ENCODE results near the gene SEMA3B.

- TF ChIP-seq CTCF (conservative IDR thresholded peaks at IDR 0.05; ENCODE audit: low read depth in 2 of 2), result no peak
- TF ChIP-seq ZNF331 (CRISPR knock-in tag; IDR thresholded peaks at IDR 0.05; ENCODE audit: low read depth), result no peak
- TF ChIP-seq EZH2phosphoT487 (IDR thresholded peaks at IDR 0.05; ENCODE audit: unreplicated experiment), result no peak
- TF ChIP-seq JUNB (IDR thresholded peaks at IDR 0.05; ENCODE audit: unreplicated experiment), result no peak
- TF ChIP-seq CREB1 (CRISPR knock-in tag; IDR thresholded peaks at IDR 0.05; ENCODE audit: low read depth), result no peak
- no peak for TF ChIP-seq EZH2 (IDR thresholded peaks at IDR 0.05; ENCODE audit: low read depth, unreplicated experiment)
- no peak for TF ChIP-seq POLR2AphosphoS5 (IDR thresholded peaks at IDR 0.05; ENCODE audit: low read depth)
- TF ChIP-seq REST (IDR thresholded peaks at IDR 0.05; ENCODE audit: unreplicated experiment), result no peak
- no peak for TF ChIP-seq ETS1 (IDR thresholded peaks at IDR 0.05)
- no peak for TF ChIP-seq NANOG (IDR thresholded peaks at IDR 0.05; ENCODE audit: borderline replicate concordance)
- no peak for TF ChIP-seq ZNF114 (CRISPR knock-in tag; IDR thresholded peaks at IDR 0.05)
- TF ChIP-seq STAT1 (IDR thresholded peaks at IDR 0.05; ENCODE audit: unreplicated experiment), result no peak
- TF ChIP-seq ZNF462 (CRISPR knock-in tag; IDR thresholded peaks at IDR 0.05), result no peak
Observed at GRCh38 chr3:50268703-50269451, at the start of gene SEMA3B.
